Hematopoietic multipotent progenitor cell (in vitro differentiated cells): ENCODE results near the gene TNKS2. TPM values are rescaled to one million over a fixed set of nuclear protein-coding genes. Genes with fewer than 3 reads are reported as not detected.

ENCODE experiments used
- DNase-seq, 3 donors: peaks; one replicate each; pipeline ENCODE4 v3.0.0-alpha.2; 2011 to 2015; ENCODE audit warnings: low read depth in 2 of 3, low spot score in 2 of 3
- small RNA-seq: library from RNA; depleted of rRNA; stranded (forward); fragments of <200 nt; gene quantifications from one replicate; pipeline ENCODE3, GENCODE V24; 2012
- total RNA-seq: library from RNA; depleted of rRNA; stranded (reverse); fragments of >200 nt; gene quantifications from one replicate; pipeline ENCODE4 v1.2.3, GENCODE V29; 2012

The TNKS2 gene
- total RNA-seq, 1 donor: 20.2 TPM

DNA sequence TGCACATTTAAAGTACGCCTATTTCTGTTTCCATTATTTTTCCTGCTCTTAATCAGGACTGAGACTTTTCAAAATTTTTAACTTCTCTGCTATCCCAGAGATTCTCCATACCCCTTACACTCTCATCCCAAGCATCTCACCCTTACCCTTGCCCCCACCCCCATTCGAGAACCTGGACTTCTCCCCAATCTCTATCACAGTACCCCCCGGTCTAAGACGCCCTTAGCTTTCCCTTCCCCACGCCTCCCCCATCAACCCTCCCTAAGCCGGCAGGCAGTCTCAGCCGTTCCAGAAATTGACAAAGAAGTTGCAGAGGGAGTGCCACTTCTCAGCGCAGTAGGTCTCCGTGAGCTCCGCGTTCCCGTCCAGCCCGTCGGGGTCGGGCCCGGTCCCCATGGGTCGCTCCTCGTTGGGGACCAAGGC, 109.7 kb downstream of the TNKS2 start:
- DNase-seq: peak in 1 of 3 donors; percentile 43

DNA sequence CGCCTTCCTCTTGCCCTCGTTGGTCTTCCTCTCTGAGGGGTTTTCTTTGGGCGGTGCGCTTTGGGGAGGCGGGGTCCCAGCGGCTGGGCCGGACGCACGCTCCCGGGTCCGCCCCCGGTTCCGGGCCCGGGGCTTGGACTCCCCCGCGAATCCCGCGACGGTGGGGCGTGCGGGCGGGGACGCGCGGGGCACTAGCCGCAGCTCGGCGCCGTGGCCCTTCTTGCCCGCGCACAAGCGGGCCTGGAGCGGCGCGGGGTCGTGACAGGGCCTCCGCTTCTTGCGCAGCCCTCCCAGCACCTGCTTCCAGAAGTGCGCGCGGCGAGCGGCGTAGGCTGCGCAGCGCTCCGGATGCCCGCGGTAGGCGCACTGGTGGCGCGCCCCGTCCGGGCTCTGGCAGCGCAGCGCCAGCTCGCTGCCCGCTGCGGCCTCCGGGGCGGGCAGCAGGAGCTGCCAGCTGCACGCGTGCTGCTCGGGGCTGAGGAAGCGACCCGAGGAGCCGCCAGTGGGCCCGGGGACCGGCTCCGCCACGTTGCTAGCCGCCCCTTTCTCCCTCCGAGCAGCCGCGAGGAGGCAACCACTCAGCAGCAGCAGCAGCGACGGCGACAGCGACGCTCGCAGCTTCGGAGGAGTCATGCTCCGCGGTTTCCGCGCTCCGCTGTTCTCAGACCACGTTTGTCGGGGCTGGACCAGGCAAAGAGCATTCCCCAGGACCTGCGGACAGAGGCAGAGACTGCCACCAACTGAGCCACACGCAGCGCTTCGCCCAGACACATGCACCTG, 110.3 kb downstream of the TNKS2 start:
- peak; percentile 56 to 85 (median 84) for DNase-seq

DNA sequence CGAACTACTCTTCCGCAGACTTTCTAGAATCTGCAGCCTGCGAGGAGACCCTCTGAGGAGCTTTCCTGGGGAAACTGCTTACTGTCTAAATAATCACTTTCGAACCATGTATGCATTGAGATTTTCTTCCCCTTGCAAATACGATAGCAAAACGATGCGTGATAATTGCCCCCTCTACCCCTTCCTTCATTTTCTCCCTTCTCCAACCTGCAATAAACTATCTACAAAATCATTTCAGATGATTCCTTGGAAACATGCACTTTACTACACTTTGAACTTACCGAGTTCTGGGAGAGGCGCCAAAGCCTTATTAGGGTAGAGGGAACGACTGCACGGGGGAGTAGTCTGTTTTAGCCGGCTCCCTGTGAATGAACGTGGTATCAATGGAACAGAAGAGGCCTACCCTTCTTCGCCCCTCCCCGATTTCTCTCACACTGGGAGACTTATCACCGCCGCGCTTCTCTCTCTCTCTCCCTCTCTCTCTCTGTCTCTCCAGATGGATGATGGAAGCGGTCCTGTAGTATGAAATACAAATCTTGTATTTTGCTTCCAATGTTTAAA, 111.0 kb downstream of the TNKS2 start, which contains the start of gene FGFBP3:
Gene FGFBP3 (minus strand): TSS at position 370 of the 561 bp plus-strand sequence. CDS start 517 bp downstream, outside the sequence.
- peak in 2 of 3 donors; percentile 31 to 51 for DNase-seq

DNA sequence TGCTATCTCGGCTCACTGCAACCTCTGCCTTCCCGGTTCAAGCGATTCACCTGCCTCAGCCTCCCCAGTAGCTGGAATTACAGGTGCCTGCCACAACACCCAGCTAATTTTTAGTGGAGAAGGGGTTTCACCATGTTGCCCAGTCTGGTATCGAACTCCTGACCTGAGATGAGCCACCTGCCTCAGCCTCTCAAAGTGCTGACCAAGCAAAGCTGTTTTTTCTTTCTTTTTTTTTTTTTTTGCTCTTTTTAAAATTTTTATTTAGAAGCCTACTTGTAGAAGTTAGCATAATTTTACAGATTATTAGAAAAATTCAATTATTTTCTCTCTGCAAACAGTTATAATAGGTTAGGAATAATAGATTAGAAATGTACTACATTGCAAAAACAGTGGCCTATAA, 112.2 kb downstream of the TNKS2 start:
- DNase-seq: no peak

Small RNA genes within 50 kb of the gene (small RNA-seq; reads per million reads assigned to genes)
- gene AL359198.2 (not detected), gene SRP9P1 (not detected)

Other genes with a start within 250 kb of the TNKS2 start
- gene PPP1R3C, start 165.4 kb upstream of the TNKS2 start, total RNA-seq: not detected
- 1.3 TPM for gene FGFBP3, start 111.1 kb downstream of the TNKS2 start, total RNA-seq
- 38.0 TPM for gene BTAF1, start 125.3 kb downstream of the TNKS2 start, total RNA-seq